CD14-positive monocyte (primary cell): ENCODE measurements around the gene ARHGEF35. TPM values are rescaled to one million over a fixed set of nuclear protein-coding genes. Genes with fewer than 3 reads are reported as not detected.

ENCODE experiments used
- DNase-seq, 3 donors: peaks; one replicate each; pipeline ENCODE4 v3.0.0-alpha.2; 2011 to 2022
- H2AFZ ChIP-seq: 2 replicates; pipeline ENCODE4 v1.6.0; 2012; ENCODE audit warnings: mild to moderate bottlenecking, low read depth, low read length, inconsistent platforms; ENCODE audit not compliant: insufficient read depth, poor library complexity, severe bottlenecking
- H3K27ac ChIP-seq, 2 donors: 1 replicate in 1 of 2; 2 replicates in 1 of 2; pipeline ENCODE4 v1.5.1; 2012 to 2013; ENCODE audit warnings: low read length in 2 of 2, control low read depth in 1 of 2, inconsistent platforms in 1 of 2, low read depth in 1 of 2, mild to moderate bottlenecking in 1 of 2
- H3K27me3 ChIP-seq, 2 donors: one replicate each; pipeline versions ENCODE4 v1.6.0 to v1.6.1; 2011 to 2013; ENCODE audit warnings: low read length in 2 of 2; ENCODE audit not compliant: control insufficient read depth in 2 of 2, insufficient read depth in 2 of 2
- H3K36me3 ChIP-seq, 2 donors: replicated peaks in 1 of 2; 1 replicate in 1 of 2; 2 replicates in 1 of 2; pipeline versions ENCODE4 v1.5.1 to v1.6.1; 2012 to 2013; ENCODE audit warnings: low read length in 2 of 2, control low read depth in 1 of 2, inconsistent platforms in 1 of 2, mild to moderate bottlenecking in 1 of 2; ENCODE audit not compliant: insufficient read depth in 2 of 2, control insufficient read depth in 1 of 2
- H3K4me1 ChIP-seq, 2 donors: 1 replicate in 1 of 2; 2 replicates in 1 of 2; pipeline versions ENCODE4 v1.5.1 to v1.6.1; 2012 to 2013; ENCODE audit warnings: low read length in 2 of 2, control low read depth in 1 of 2, inconsistent platforms in 1 of 2, mild to moderate bottlenecking in 1 of 2, moderate library complexity in 1 of 2; ENCODE audit not compliant: insufficient read depth in 2 of 2, control insufficient read depth in 1 of 2
- H3K4me2 ChIP-seq: replicated peaks from 2 replicates; pipeline ENCODE3; 2012; ENCODE audit warnings: low read length, moderate library complexity, mild to moderate bottlenecking; ENCODE audit not compliant: poor library complexity, severe bottlenecking; ENCODE audit errors: extremely low read depth
- H3K4me3 ChIP-seq, 3 experiments: fragments of 200-600 bp in 1 of 3; sonication (generic) in 1 of 3; replicated peaks in 1 of 3; 1 replicate in 2 of 3; 2 replicates in 1 of 3; pipeline ENCODE4 v1.5.1; 2011 to 2013; ENCODE audit warnings: low read length in 3 of 3, mild to moderate bottlenecking in 3 of 3, control low read depth in 2 of 3, low read depth in 2 of 3, inconsistent platforms in 1 of 3, moderate library complexity in 1 of 3
- H3K79me2 ChIP-seq: 2 replicates; pipeline ENCODE4 v1.6.0; 2012; ENCODE audit warnings: mild to moderate bottlenecking, control low read depth, inconsistent platforms, low read length, moderate library complexity; ENCODE audit not compliant: insufficient read depth
- H3K9ac ChIP-seq: 2 replicates; pipeline ENCODE4 v1.6.0; 2017; ENCODE audit warnings: low read length, mild to moderate bottlenecking; ENCODE audit not compliant: insufficient read depth, poor library complexity, severe bottlenecking
- H3K9me3 ChIP-seq, 2 donors: replicated peaks in 1 of 2; 1 replicate in 1 of 2; 2 replicates in 1 of 2; pipeline versions ENCODE4 v1.5.1 to v1.6.1; 2012 to 2013; ENCODE audit warnings: low read length in 2 of 2, control low read depth in 1 of 2; ENCODE audit not compliant: control insufficient read depth in 1 of 2, insufficient read depth in 1 of 2
- H4K20me1 ChIP-seq: 2 replicates; pipeline ENCODE4 v1.6.0; 2012; ENCODE audit warnings: mild to moderate bottlenecking, low read length, control low read depth, moderate library complexity; ENCODE audit not compliant: insufficient read depth
- H3K27ac Mint-ChIP-seq, 7 donors: one replicate each; pipeline ENCODE4 v1.8.0; 2020; ENCODE audit warnings: mild to moderate bottlenecking in 7 of 7, mixed read lengths in 7 of 7, moderate library complexity in 6 of 7, inconsistent platforms in 2 of 7
- H3K27me3 Mint-ChIP-seq, 3 donors: one replicate each; pipeline ENCODE4 v1.8.0; 2021 to 2022; ENCODE audit warnings: low read depth in 3 of 3, mild to moderate bottlenecking in 3 of 3, mixed read lengths in 3 of 3, moderate library complexity in 3 of 3, inconsistent platforms in 1 of 3
- H3K36me3 Mint-ChIP-seq, 2 donors: one replicate each; pipeline ENCODE4 v1.8.0; 2020; ENCODE audit warnings: mixed read lengths in 2 of 2, inconsistent platforms in 1 of 2, mild to moderate bottlenecking in 1 of 2
- H3K4me1 Mint-ChIP-seq: one replicate; pipeline ENCODE4 v1.8.0; 2020; ENCODE audit warnings: mild to moderate bottlenecking, mixed read lengths
- H3K4me3 Mint-ChIP-seq, 2 donors: one replicate each; pipeline ENCODE4 v1.8.0; 2020; ENCODE audit warnings: mild to moderate bottlenecking in 2 of 2, mixed read lengths in 2 of 2, moderate library complexity in 1 of 2
- H3K9me3 Mint-ChIP-seq, 7 donors: one replicate each; pipeline ENCODE4 v1.8.0; 2020 to 2022; ENCODE audit warnings: mixed read lengths in 7 of 7, mild to moderate bottlenecking in 6 of 7, moderate library complexity in 6 of 7, inconsistent platforms in 2 of 7
- WGBS: methylation state at CpG from one replicate; pipeline ENCODE4 v1.1.5; 2013; ENCODE audit warnings: missing lambda C conversion rate; ENCODE audit not compliant: insufficient coverage; 5-methylcytosine and 5-hydroxymethylcytosine counted together
- intact Hi-C, 2 donors: fragments of 100-400 bp; cut with micrococcal nuclease; formaldehyde crosslinking; loops; one replicate each; pipeline versions ENCODE4 v1.15.0 to v1.15.1; 2023
- polyA plus RNA-seq, 3 donors: library from polyadenylated mRNA; depleted of rRNA in 1 of 3; unstranded in 2 of 3; stranded (reverse) in 1 of 3; fragments of 300-500 nt in 2 of 3; fragments of >200 nt in 1 of 3; fragmentation: Illumina TruSeq in 2 of 3; gene quantifications; 1 replicate in 2 of 3; 2 replicates in 1 of 3; pipeline ENCODE4 v1.2.3, GENCODE V29; 2012 to 2021
- TF ChIP-seq, protein P1 (sequence below): fragments of 200-600 bp; IDR thresholded peaks from one replicate; pipeline ENCODE4 v1.8.0; 2022; ENCODE audit warnings: antibody characterized with exemption, mild to moderate bottlenecking

ARHGEF35 gene
- polyA plus RNA-seq, 3 donors: 0.05 to 0.64 (median 0.10) TPM

- H4K20me1 ChIP-seq: no peaks in the 10 kb centered on the region
- no peak overlapping the region for H3K27ac ChIP-seq
- no peaks in the 10 kb centered on the region for H3K36me3 ChIP-seq
- H3K9me3 ChIP-seq: no peaks in the 10 kb centered on the region
- H3K27me3 Mint-ChIP-seq: peaks cover 0 to 2% (median 0%) of the 10 kb centered on the region in 3 donors
- no peaks in the 10 kb centered on the region for H3K36me3 Mint-ChIP-seq
- H3K9me3 Mint-ChIP-seq: peaks cover 0 to 4% (median 0%) of the 10 kb centered on the region in 7 donors
- no peak for DNase-seq
- H3K79me2 ChIP-seq: no peaks in the 10 kb centered on the region
- intact Hi-C loops: no loop called here
- no CpG with 5 or more reads among the region's 2 CpGs for WGBS
- no peaks in the 10 kb centered on the region for H3K4me1 Mint-ChIP-seq
- H3K4me1 ChIP-seq: no peaks in the 10 kb centered on the region
- H3K27me3 ChIP-seq: no peaks in the 10 kb centered on the region
- no peak overlapping the region for H3K9ac ChIP-seq
- no peak overlapping the region for H3K4me3 Mint-ChIP-seq
- TF ChIP-seq, protein P1, sequence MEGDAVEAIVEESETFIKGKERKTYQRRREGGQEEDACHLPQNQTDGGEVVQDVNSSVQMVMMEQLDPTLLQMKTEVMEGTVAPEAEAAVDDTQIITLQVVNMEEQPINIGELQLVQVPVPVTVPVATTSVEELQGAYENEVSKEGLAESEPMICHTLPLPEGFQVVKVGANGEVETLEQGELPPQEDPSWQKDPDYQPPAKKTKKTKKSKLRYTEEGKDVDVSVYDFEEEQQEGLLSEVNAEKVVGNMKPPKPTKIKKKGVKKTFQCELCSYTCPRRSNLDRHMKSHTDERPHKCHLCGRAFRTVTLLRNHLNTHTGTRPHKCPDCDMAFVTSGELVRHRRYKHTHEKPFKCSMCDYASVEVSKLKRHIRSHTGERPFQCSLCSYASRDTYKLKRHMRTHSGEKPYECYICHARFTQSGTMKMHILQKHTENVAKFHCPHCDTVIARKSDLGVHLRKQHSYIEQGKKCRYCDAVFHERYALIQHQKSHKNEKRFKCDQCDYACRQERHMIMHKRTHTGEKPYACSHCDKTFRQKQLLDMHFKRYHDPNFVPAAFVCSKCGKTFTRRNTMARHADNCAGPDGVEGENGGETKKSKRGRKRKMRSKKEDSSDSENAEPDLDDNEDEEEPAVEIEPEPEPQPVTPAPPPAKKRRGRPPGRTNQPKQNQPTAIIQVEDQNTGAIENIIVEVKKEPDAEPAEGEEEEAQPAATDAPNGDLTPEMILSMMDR: no peak
- no peak overlapping the region for H3K27ac Mint-ChIP-seq
- no peak overlapping the region for H3K4me2 ChIP-seq
- no peak overlapping the region for H2AFZ ChIP-seq
- no peak overlapping the region for H3K4me3 ChIP-seq
Observed at GRCh38 chr7:144164784-144165183, 30.8 kb downstream of the ARHGEF35 start.

- no peaks in the 10 kb centered on the region for H3K27me3 ChIP-seq
- no peak overlapping the region for H3K9ac ChIP-seq
- no peaks in the 10 kb centered on the region for H3K4me1 Mint-ChIP-seq
- no peaks in the 10 kb centered on the region for H3K79me2 ChIP-seq
- H4K20me1 ChIP-seq: no peaks in the 10 kb centered on the region
- peaks cover 0 to 2% (median 0%) of the 10 kb centered on the region in 3 donors for H3K27me3 Mint-ChIP-seq
- H3K36me3 ChIP-seq: no peaks in the 10 kb centered on the region
- intact Hi-C loops: no loop called here
- H2AFZ ChIP-seq: no peak overlapping the region
- peaks cover 0 to 4% (median 0%) of the 10 kb centered on the region in 7 donors for H3K9me3 Mint-ChIP-seq
- H3K9me3 ChIP-seq: no peaks in the 10 kb centered on the region
- TF ChIP-seq, protein P1: no peak
- no CpG with 5 or more reads among the region's 1 CpG for WGBS
- no peak overlapping the region for H3K4me3 ChIP-seq
- no peak for DNase-seq
- no peaks in the 10 kb centered on the region for H3K4me1 ChIP-seq
- no peak overlapping the region for H3K27ac ChIP-seq
- H3K4me3 Mint-ChIP-seq: no peak overlapping the region
- H3K4me2 ChIP-seq: no peak overlapping the region
- H3K27ac Mint-ChIP-seq: no peak overlapping the region
- no peaks in the 10 kb centered on the region for H3K36me3 Mint-ChIP-seq
Observed at GRCh38 chr7:144158861-144159260, 36.8 kb downstream of the ARHGEF35 start.
